Ascending aorta (tissue), 2 donors: Measurements from ENCODE around the gene CYP20A1. TPM values are rescaled to one million over a fixed set of nuclear protein-coding genes. Genes with fewer than 3 reads are reported as not detected.
"Not testable (repeated sequence)": the region's sequence is repeated elsewhere in the genome, so short reads cannot be mapped to it uniquely, and the experiment has no call there.

ENCODE experiments used
- DNase-seq, 2 donors: peaks; one replicate each; pipeline ENCODE4 v3.0.0-alpha.2; 2019; ENCODE audit warnings: low spot score in 2 of 2
- H3K27ac ChIP-seq, 2 donors: fragments of 200-600 bp; sonication (generic); one replicate each; pipeline ENCODE4 v1.5.1; 2016 to 2017; ENCODE audit warnings: mild to moderate bottlenecking in 1 of 2
- H3K27me3 ChIP-seq: fragments of 200-600 bp; sonication (generic); one replicate; pipeline ENCODE4 v1.5.1; 2017
- H3K36me3 ChIP-seq, 2 donors: fragments of 200-600 bp; sonication (generic); one replicate each; pipeline ENCODE4 v1.5.1; 2016
- H3K4me1 ChIP-seq, 2 donors: fragments of 200-600 bp; sonication (generic); one replicate each; pipeline ENCODE4 v1.5.1; 2016 to 2017; ENCODE audit warnings: mild to moderate bottlenecking in 1 of 2
- H3K4me3 ChIP-seq, 2 donors: fragments of 200-600 bp; sonication (generic); one replicate each; pipeline ENCODE4 v1.5.1; 2016 to 2017; ENCODE audit warnings: mild to moderate bottlenecking in 1 of 2
- H3K9me3 ChIP-seq, 2 donors: fragments of 200-600 bp; sonication (generic); one replicate each; pipeline ENCODE4 v1.5.1; 2016
- intact Hi-C: fragments of 100-400 bp; cut with DNase I; formaldehyde crosslinking; loops from one replicate; pipeline ENCODE4 v1.15.1; 2023
- total RNA-seq: library from RNA; depleted of rRNA; stranded (reverse); fragments of >200 nt; gene quantifications from one replicate; pipeline ENCODE4 v1.1.0, GENCODE V29; 2016
- TF ChIP-seq, protein P1 (sequence below), 3 experiments: fragments of 200-600 bp in 2 of 3; fragments of 450-650 bp in 1 of 3; sonication (generic) in 2 of 3; IDR thresholded peaks; one replicate each; pipeline ENCODE4 v1.5.1; 2016 to 2019; ENCODE audit warnings: antibody characterized with exemption in 3 of 3, mild to moderate bottlenecking in 1 of 3, moderate library complexity in 1 of 3

CYP20A1 gene
- total RNA-seq, 1 donor from 2014 or later: 13.6 TPM

DNA sequence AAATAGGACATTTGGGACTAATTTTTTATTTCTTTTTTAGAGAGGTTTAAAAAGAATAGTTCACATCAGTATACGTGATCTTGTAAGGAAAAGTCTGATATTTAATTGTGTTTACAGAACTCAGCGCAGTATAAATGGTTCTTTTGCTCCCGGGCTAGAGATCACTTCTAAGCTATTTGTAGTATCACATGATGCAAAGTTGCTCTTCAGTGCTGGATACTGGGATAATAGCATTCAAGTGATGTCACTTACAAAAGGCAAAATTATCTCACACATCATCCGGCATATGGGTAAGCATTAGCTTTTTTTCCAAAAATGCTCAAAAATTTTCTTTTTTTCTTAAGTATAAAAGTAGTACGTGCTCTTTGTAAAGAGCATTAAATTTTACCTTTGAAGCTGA, 37.4 kb upstream of the CYP20A1 start:
- no peak for DNase-seq
- Histone ChIP-seq H3K4me3 (no peak overlapping the region), H3K36me3 (peaks cover 54 to 88% of the 10 kb centered on the region in 2 donors), H3K4me1 (no peaks in the 10 kb centered on the region), H3K27me3 (no peaks in the 10 kb centered on the region), H3K9me3 (no peaks in the 10 kb centered on the region), H3K27ac (no peak overlapping the region)
- intact Hi-C loops: no loop called here
- TF ChIP-seq, protein P1, sequence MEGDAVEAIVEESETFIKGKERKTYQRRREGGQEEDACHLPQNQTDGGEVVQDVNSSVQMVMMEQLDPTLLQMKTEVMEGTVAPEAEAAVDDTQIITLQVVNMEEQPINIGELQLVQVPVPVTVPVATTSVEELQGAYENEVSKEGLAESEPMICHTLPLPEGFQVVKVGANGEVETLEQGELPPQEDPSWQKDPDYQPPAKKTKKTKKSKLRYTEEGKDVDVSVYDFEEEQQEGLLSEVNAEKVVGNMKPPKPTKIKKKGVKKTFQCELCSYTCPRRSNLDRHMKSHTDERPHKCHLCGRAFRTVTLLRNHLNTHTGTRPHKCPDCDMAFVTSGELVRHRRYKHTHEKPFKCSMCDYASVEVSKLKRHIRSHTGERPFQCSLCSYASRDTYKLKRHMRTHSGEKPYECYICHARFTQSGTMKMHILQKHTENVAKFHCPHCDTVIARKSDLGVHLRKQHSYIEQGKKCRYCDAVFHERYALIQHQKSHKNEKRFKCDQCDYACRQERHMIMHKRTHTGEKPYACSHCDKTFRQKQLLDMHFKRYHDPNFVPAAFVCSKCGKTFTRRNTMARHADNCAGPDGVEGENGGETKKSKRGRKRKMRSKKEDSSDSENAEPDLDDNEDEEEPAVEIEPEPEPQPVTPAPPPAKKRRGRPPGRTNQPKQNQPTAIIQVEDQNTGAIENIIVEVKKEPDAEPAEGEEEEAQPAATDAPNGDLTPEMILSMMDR (IDR thresholded peaks at IDR 0.05): no peak

DNA sequence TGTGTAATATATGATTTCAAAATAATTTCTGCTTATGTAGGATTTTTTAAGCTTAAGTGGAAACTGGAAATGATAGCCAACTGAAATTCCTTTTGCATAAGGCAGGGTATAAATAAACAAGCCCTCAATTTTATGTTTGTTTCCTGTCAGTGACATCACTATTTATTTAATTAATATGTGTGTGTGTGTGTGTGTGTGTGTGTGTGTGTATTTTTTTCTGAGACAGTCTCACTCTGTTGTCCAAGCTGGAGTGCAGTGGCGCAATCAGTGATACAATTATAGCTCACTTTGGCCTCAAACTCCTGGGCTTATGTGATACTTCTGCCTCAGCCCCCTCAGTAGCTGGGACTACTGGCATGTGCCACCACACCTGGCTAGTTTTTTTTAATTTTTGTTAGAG, 29.3 kb upstream of the CYP20A1 start:
- Histone ChIP-seq H3K9me3 (no peaks in the 10 kb centered on the region), H3K27me3 (no peaks in the 10 kb centered on the region), H3K27ac (no peak overlapping the region), H3K36me3 (peaks cover 50 to 77% of the 10 kb centered on the region in 2 donors), H3K4me3 (no peak overlapping the region), H3K4me1 (no peaks in the 10 kb centered on the region)
- DNase-seq: no peak
- intact Hi-C loops: no loop called here
- TF ChIP-seq, protein P1 (IDR thresholded peaks at IDR 0.05): no peak

DNA sequence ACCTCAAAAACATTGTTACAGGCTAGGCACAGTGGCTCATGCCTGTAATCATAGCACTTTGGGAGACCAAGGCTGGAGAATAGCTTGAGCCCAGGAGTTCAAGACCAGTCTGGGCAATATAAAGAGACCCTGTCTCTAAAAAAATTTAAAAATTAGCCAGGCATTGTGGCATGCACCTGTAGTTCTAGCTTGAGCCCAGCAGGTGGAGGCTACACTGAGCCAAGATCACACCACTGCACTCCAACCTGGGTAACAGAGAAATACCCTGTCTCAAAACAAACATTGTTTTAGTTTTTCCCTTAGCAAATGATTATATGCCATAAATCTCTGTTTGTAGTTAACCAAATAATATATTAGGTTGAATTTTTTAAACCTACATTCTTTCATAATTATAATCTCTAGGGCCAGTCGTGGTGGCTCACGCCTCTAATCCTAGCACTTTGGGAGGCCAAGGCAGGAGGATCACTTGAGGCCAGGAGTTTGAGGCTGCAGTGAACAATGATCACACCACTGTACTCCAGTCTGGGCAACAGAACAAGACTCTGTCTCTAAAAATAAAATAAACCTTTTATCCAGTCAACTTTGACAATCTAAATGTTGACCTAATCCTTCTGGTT, 13.3 kb upstream of the CYP20A1 start:
- Histone ChIP-seq H3K36me3 (peaks cover 0 to 7% of the 10 kb centered on the region in 2 donors), H3K4me3 (no peak overlapping the region), H3K27me3 (no peaks in the 10 kb centered on the region), H3K4me1 (no peaks in the 10 kb centered on the region), H3K27ac (no peak overlapping the region), H3K9me3 (no peaks in the 10 kb centered on the region)
- no peak for DNase-seq
- TF ChIP-seq, protein P1 (IDR thresholded peaks at IDR 0.05): peak; percentile 12 to 54 (median 34)
- intact Hi-C loops: no loop called here

DNA sequence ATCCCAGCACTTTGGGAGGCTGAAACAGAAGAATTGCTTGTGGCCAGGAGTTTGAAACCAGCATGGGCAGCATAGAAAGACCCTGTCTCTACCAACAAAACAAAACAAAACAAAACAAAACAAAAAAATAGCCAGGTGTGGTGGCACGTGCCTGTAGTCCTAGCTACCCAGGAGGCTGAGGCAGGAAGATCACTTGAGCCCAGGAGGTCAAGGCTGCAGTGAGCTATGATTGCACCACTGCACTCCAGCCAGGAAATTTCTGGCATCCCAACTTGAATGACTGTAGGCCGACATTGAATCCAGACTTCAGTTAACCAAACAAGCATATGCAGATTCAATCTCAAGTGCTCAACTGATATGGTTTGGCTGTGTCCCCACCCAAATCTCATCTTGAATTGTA, 9.1 kb upstream of the CYP20A1 start:
- H3K27me3 ChIP-seq, DNase-seq, intact Hi-C loops, H3K4me1 ChIP-seq, H3K4me3 ChIP-seq, H3K9me3 ChIP-seq, H3K36me3 ChIP-seq, H3K27ac ChIP-seq: not testable (repeated sequence)

DNA sequence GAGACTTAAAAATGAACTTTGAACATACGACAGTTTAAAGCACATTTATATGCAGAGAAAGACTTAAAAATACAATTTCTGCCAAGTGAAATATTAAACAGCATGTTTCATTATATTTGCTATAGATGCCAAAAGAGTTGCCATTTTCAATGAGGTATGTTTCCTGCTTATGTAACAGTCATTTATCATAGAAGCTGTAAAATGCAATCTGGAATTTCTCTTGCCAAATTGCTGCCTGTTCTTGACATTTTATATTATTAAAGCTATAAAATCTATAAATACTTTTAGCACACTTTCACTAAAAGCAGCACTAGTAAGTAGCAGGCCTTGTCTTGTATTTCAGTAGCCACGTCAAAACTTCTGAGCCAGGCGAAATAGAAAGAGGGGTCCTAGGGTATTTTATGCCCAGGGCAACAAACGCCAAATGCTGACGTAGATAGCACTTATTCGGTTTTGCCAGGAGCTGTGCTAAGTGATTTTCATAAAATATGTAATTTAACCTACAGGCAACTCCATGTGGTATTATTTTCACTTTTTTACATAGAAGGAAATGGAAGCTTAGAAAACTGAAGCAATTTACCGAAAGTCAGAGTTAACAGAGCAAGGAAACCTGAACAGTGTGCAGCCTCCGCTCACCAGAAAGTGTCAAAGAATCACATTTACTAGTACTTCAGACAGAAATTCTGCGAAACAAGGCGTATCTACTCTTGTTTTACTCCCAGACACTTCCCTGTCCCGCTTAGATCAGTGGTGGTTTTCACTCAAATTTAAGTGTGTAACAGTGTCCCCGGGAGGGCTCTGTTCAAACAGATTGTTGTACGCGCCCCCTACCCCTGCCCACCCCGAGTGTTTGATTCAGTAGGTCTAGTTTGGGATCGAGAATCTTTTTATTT, 1.2 kb upstream of the CYP20A1 start:
- intact Hi-C loops: loop anchor here (2.0 to 5.0 kb wide), 4 partner anchors 91 to 605 kb away; partner anchors contain the start of genes ABI2, CARF and FAM117B

More for the DNA sequence above, 1.2 kb upstream of the CYP20A1 start:
- Histone ChIP-seq H3K4me3 (peak overlapping the region; percentile 51 to 72), H3K27me3 (no peaks in the 10 kb centered on the region), H3K9me3 (no peaks in the 10 kb centered on the region), H3K27ac (peak overlapping the region in 1 of 2 donors; percentile 96), H3K36me3 (no peaks in the 10 kb centered on the region), H3K4me1 (peaks cover 0 to 16% of the 10 kb centered on the region in 2 donors)
- TF ChIP-seq, protein P1 (IDR thresholded peaks at IDR 0.05): no peak
- DNase-seq: no peak
